Measurements from ENCODE around the gene TRAPPC8.

Gene TRAPPC8

GRCh38 chr18:31791817-31792579 lies 150.9 kb downstream of the TRAPPC8 start:
- no peak for DNase-seq (ENCODE audit: low read depth)

GRCh38 chr18:31789409-31789808 lies 153.5 kb downstream of the TRAPPC8 start:
- no peak for DNase-seq (ENCODE audit: low read depth)

DNA sequence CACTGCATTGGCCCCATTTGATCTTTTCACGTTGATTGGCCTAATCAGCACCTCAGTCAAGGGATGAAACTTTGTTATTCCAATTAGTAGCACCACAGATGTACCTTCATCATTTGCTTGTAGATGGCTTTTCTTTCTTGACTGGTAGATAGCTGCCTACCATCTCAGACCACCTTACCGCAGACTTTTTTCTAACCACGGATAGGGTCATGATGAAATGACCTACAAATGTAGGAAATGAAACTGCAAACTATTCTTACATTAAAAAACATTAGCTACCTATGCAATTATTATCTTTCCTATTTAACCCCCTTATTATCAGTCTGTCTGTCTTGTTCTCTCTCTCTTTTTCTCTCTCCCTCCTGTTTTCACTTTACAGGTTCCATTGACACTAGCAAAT lies 159.9 kb downstream of the TRAPPC8 start:
- DNase-seq (ENCODE audit: low read depth), result no peak
